ENCODE data around the gene F11R. TPM values are rescaled to one million over a fixed set of nuclear protein-coding genes. Genes with fewer than 3 reads are reported as not detected.
"Not testable (repeated sequence)": the region's sequence is repeated elsewhere in the genome, so short reads cannot be mapped to it uniquely, and the experiment has no call there.

F11R gene
- 1.4 and 2.6 TPM in 2 replicates for total RNA-seq (2014; rRNA removed)
- polyA plus RNA-seq (2012), result 1.9 TPM

GRCh38 chr1:161020509-161021164 is at the start of gene F11R:
Gene F11R, minus strand, starts transcription at chr1:161021152. Its CDS starts 79 bp downstream, at chr1:161021073.
- DNase-seq (ENCODE audit: low read depth), result no peak

GRCh38 chr1:161069731-161070270 is 48.8 kb upstream of the F11R start, which contains the start of gene ARHGAP30:
Gene ARHGAP30, minus strand, starts transcription at chr1:161069891. Its CDS starts 267 bp downstream, at chr1:161069624.
- no peak for DNase-seq (ENCODE audit: low read depth)

GRCh38 chr1:161069241-161069640 is 48.3 kb upstream of the F11R start:
- DNase-seq (ENCODE audit: low read depth), result no peak

- DNase-seq (ENCODE audit: low read depth), result no peak
Measured at GRCh38 chr1:161068306-161069234, 47.6 kb upstream of the F11R start.

- DNase-seq (ENCODE audit: low read depth), result no peak
Measured at GRCh38 chr1:161066694-161067093, 45.7 kb upstream of the F11R start.

- not testable (repeated sequence) for DNase-seq (ENCODE audit: low read depth)
Measured at GRCh38 chr1:161065681-161066080, 44.7 kb upstream of the F11R start.

- not testable (repeated sequence) for DNase-seq (ENCODE audit: low read depth)
Measured at GRCh38 chr1:161063936-161064335, 43.0 kb upstream of the F11R start.

GRCh38 chr1:161061419-161061818 is 40.5 kb upstream of the F11R start:
- no peak for DNase-seq (ENCODE audit: low read depth)

GRCh38 chr1:161059293-161059692 is 38.3 kb upstream of the F11R start:
- DNase-seq (ENCODE audit: low read depth), result no peak

- DNase-seq (ENCODE audit: low read depth), result no peak
Measured at GRCh38 chr1:161054805-161055204, 33.9 kb upstream of the F11R start.

- no peak for DNase-seq (ENCODE audit: low read depth)
Measured at GRCh38 chr1:161054232-161054631, 33.3 kb upstream of the F11R start.

GRCh38 chr1:161052899-161053298 is 31.9 kb upstream of the F11R start:
- DNase-seq (ENCODE audit: low read depth), result no peak

GRCh38 chr1:161051219-161051618 is 30.3 kb upstream of the F11R start:
- DNase-seq (ENCODE audit: low read depth), result no peak

- no peak for DNase-seq (ENCODE audit: low read depth)
Measured at GRCh38 chr1:161048949-161049722, 28.2 kb upstream of the F11R start.

GRCh38 chr1:161047436-161048420 is 26.8 kb upstream of the F11R start:
- no peak for DNase-seq (ENCODE audit: low read depth)

- DNase-seq (ENCODE audit: low read depth), result no peak
Measured at GRCh38 chr1:161046605-161047228, 25.8 kb upstream of the F11R start.

GRCh38 chr1:161045736-161046604 is 25.0 kb upstream of the F11R start, which contains the start of gene USF1:
Gene USF1, minus strand, starts transcription at chr1:161045977. Its CDS starts 2,702 bp downstream, at chr1:161043275.
- DNase-seq (ENCODE audit: low read depth), result peak; percentile 95

- peak; percentile 87 for DNase-seq (ENCODE audit: low read depth)
Measured at GRCh38 chr1:161044908-161045735, 24.2 kb upstream of the F11R start.
